ENCODE measurements around the gene NRTN.

DNA sequence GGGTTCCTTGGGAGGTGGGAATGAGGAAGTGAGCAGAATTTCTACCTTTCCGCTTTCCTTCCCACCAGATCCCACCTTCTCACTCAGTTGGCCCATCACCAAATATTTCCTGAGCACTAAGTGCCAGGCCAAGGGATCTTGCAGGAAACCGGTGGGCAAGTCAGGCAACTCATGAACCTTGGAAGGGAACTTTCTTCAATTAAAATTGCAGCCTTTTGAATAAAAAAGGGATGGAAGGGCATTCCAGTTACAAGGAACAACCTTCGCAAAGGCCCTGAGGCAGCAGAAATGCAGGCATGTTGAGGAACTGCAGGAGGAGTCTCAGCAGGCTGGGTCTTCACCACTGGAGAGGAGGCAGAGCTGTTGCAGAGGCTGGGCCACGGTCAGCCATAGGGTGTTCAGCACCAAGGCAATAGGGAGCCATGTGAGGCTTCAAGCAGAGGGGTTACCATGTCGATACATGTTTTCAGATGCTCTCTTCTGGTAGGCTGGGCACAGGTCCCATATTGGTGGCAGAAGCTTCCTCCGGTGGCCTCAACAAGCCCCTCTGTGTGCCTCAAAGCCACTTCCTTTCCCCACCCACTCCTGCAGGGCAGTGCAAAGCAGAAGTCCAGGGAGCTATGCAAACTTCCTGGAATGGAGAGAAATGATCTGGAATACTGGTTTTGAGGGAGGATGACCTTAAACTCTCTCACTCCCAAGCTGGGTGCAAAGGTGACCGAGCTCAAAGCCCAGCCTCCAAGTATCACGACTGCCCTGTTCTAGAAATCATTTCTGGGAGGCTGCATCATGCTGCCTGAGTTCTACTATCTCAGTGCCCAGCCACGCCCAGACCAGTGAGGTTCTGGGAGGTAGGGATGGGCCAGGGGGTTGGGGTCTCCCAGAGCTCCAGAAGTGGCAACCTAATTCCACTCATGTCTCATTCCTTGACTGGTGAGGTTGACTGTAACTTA is 34.5 kb downstream of the NRTN start, which contains the start of gene FUT6:
- TF ChIP-seq SIN3A (IDR thresholded peaks at IDR 0.05; ENCODE audit: borderline replicate concordance, insufficient read depth, low read length) (no peak), POLR2AphosphoS5 (IDR thresholded peaks at IDR 0.05; ENCODE audit: low read depth, low read length) (no peak), TAF1 (IDR thresholded peaks at IDR 0.05; ENCODE audit: borderline replicate concordance, insufficient read depth, low read length) (no peak), FOXP2 (optimal IDR thresholded peaks at IDR 0.05; ENCODE audit: borderline replicate concordance, extremely low read depth, extremely low read length, insufficient read depth) (no peak)
- TF ChIP-seq, protein P1, sequence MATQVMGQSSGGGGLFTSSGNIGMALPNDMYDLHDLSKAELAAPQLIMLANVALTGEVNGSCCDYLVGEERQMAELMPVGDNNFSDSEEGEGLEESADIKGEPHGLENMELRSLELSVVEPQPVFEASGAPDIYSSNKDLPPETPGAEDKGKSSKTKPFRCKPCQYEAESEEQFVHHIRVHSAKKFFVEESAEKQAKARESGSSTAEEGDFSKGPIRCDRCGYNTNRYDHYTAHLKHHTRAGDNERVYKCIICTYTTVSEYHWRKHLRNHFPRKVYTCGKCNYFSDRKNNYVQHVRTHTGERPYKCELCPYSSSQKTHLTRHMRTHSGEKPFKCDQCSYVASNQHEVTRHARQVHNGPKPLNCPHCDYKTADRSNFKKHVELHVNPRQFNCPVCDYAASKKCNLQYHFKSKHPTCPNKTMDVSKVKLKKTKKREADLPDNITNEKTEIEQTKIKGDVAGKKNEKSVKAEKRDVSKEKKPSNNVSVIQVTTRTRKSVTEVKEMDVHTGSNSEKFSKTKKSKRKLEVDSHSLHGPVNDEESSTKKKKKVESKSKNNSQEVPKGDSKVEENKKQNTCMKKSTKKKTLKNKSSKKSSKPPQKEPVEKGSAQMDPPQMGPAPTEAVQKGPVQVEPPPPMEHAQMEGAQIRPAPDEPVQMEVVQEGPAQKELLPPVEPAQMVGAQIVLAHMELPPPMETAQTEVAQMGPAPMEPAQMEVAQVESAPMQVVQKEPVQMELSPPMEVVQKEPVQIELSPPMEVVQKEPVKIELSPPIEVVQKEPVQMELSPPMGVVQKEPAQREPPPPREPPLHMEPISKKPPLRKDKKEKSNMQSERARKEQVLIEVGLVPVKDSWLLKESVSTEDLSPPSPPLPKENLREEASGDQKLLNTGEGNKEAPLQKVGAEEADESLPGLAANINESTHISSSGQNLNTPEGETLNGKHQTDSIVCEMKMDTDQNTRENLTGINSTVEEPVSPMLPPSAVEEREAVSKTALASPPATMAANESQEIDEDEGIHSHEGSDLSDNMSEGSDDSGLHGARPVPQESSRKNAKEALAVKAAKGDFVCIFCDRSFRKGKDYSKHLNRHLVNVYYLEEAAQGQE (IDR thresholded peaks at IDR 0.05; ENCODE audit: insufficient read depth in 1 of 2, low read depth in 2 of 2, low read length in 2 of 2), result no peak

All from PFSK-1 (cell line).